ENCODE data around the gene GPER1. TPM values are rescaled to one million over a fixed set of nuclear protein-coding genes. Genes with fewer than 3 reads are reported as not detected.

Gene GPER1
- total and polyA plus RNA-seq, 4 donors = 2.9 to 23.1 (median 7.4) TPM

DNA sequence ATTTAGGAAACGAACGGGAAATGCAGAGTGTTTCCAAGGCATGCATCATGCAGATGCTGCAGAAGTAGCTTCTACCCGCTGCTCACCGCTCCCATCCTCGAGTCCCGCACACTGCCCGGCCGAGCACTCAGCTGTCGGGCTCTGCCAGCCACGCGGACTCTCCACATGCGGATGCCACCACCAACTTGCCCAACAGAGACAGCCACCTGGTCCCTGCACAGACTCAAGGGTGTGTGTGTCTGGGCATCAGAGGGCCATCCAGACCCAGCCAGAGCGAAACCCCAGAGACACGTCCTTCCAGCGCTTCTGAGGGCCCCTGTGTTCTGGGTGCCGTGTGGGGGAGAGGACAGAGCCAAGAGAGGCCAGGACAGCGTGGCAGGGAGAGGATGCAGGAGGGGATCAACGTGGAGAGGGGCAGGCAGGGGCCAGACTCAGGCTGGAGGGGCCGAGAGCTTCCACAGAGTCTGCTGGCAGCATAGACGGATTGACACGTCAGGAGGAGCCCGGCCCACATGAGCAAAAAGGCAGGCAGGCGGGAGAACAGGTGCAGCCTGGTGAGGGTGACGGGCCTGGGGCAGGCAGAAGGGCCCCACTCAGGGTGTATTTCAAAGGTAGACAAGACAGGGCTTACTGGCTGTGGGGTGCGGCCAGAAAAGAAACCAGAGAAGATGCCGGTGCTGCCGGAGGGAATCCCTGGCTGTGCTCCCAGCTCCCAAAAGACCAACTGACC, 18.3 kb downstream of the GPER1 start:
- no peak for DNase-seq (ENCODE audit: low spot score)
- no peaks in the 10 kb centered on the region for H3K27me3 ChIP-seq (ENCODE audit: control insufficient read depth in 4 of 4, insufficient read depth in 4 of 4, low read length in 3 of 4)
- H3K4me3 ChIP-seq (ENCODE audit: low read depth in 1 of 3, low read length in 3 of 3) = no peak overlapping the region
- no peak overlapping the region for H3K9ac ChIP-seq (ENCODE audit: low read depth in 1 of 2, low read length in 2 of 2)
- TF ChIP-seq, protein P1, sequence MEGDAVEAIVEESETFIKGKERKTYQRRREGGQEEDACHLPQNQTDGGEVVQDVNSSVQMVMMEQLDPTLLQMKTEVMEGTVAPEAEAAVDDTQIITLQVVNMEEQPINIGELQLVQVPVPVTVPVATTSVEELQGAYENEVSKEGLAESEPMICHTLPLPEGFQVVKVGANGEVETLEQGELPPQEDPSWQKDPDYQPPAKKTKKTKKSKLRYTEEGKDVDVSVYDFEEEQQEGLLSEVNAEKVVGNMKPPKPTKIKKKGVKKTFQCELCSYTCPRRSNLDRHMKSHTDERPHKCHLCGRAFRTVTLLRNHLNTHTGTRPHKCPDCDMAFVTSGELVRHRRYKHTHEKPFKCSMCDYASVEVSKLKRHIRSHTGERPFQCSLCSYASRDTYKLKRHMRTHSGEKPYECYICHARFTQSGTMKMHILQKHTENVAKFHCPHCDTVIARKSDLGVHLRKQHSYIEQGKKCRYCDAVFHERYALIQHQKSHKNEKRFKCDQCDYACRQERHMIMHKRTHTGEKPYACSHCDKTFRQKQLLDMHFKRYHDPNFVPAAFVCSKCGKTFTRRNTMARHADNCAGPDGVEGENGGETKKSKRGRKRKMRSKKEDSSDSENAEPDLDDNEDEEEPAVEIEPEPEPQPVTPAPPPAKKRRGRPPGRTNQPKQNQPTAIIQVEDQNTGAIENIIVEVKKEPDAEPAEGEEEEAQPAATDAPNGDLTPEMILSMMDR (IDR thresholded peaks at IDR 0.05; ENCODE audit: low read depth, low read length, missing input control) = no peak
- no peak for TF ChIP-seq FOXA2 (IDR thresholded peaks at IDR 0.05)
- no peak for TF ChIP-seq HNF4G (IDR thresholded peaks at IDR 0.05)
- TF ChIP-seq, protein P2, sequence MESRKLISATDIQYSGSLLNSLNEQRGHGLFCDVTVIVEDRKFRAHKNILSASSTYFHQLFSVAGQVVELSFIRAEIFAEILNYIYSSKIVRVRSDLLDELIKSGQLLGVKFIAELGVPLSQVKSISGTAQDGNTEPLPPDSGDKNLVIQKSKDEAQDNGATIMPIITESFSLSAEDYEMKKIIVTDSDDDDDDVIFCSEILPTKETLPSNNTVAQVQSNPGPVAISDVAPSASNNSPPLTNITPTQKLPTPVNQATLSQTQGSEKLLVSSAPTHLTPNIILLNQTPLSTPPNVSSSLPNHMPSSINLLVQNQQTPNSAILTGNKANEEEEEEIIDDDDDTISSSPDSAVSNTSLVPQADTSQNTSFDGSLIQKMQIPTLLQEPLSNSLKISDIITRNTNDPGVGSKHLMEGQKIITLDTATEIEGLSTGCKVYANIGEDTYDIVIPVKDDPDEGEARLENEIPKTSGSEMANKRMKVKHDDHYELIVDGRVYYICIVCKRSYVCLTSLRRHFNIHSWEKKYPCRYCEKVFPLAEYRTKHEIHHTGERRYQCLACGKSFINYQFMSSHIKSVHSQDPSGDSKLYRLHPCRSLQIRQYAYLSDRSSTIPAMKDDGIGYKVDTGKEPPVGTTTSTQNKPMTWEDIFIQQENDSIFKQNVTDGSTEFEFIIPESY (IDR thresholded peaks at IDR 0.05) = no peak
- no peak for TF ChIP-seq SP1 (IDR thresholded peaks at IDR 0.05)
- no peak for TF ChIP-seq FOXA1 (IDR thresholded peaks at IDR 0.05)
- no peak for TF ChIP-seq RAD21 (IDR thresholded peaks at IDR 0.05)
- TF ChIP-seq, protein P3, sequence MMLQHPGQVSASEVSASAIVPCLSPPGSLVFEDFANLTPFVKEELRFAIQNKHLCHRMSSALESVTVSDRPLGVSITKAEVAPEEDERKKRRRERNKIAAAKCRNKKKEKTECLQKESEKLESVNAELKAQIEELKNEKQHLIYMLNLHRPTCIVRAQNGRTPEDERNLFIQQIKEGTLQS (IDR thresholded peaks at IDR 0.05) = no peak
- TF ChIP-seq JUND (IDR thresholded peaks at IDR 0.05) = no peak
- TF ChIP-seq NR2F2 (IDR thresholded peaks at IDR 0.05) = no peak
- TF ChIP-seq YY1 (IDR thresholded peaks at IDR 0.05) = no peak
- no peak for TF ChIP-seq HNF4A (conservative IDR thresholded peaks at IDR 0.05)
- TF ChIP-seq GABPA (IDR thresholded peaks at IDR 0.05 in 1 of 2, conservative IDR thresholded peaks at IDR 0.05 in 1 of 2) = no peak
- TF ChIP-seq, protein P4, sequence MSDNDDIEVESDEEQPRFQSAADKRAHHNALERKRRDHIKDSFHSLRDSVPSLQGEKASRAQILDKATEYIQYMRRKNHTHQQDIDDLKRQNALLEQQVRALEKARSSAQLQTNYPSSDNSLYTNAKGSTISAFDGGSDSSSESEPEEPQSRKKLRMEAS (IDR thresholded peaks at IDR 0.05) = no peak
- TF ChIP-seq RXRA (IDR thresholded peaks at IDR 0.05) = no peak
- no peak for TF ChIP-seq TAF1 (conservative IDR thresholded peaks at IDR 0.05)
- TF ChIP-seq EGR1 (IDR thresholded peaks at IDR 0.05; ENCODE audit: low read depth in 2 of 2) = no peak
- TF ChIP-seq, protein P5, sequence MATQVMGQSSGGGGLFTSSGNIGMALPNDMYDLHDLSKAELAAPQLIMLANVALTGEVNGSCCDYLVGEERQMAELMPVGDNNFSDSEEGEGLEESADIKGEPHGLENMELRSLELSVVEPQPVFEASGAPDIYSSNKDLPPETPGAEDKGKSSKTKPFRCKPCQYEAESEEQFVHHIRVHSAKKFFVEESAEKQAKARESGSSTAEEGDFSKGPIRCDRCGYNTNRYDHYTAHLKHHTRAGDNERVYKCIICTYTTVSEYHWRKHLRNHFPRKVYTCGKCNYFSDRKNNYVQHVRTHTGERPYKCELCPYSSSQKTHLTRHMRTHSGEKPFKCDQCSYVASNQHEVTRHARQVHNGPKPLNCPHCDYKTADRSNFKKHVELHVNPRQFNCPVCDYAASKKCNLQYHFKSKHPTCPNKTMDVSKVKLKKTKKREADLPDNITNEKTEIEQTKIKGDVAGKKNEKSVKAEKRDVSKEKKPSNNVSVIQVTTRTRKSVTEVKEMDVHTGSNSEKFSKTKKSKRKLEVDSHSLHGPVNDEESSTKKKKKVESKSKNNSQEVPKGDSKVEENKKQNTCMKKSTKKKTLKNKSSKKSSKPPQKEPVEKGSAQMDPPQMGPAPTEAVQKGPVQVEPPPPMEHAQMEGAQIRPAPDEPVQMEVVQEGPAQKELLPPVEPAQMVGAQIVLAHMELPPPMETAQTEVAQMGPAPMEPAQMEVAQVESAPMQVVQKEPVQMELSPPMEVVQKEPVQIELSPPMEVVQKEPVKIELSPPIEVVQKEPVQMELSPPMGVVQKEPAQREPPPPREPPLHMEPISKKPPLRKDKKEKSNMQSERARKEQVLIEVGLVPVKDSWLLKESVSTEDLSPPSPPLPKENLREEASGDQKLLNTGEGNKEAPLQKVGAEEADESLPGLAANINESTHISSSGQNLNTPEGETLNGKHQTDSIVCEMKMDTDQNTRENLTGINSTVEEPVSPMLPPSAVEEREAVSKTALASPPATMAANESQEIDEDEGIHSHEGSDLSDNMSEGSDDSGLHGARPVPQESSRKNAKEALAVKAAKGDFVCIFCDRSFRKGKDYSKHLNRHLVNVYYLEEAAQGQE (IDR thresholded peaks at IDR 0.05) = no peak
- no peak overlapping the region for H3K27ac ChIP-seq (ENCODE audit: low read depth in 1 of 2, low read length in 2 of 2)
- H3K36me3 ChIP-seq (ENCODE audit: control insufficient read depth in 4 of 4, insufficient read depth in 3 of 4, low read depth in 1 of 4, low read length in 3 of 4) = no peaks in the 10 kb centered on the region
- no peaks in the 10 kb centered on the region for H3K9me3 ChIP-seq (ENCODE audit: control insufficient read depth in 4 of 4, low read length in 3 of 4)
- peaks cover 10 to 28% (median 18%) of the 10 kb centered on the region in 4 donors for H3K4me1 ChIP-seq (ENCODE audit: control insufficient read depth in 4 of 4, insufficient read depth in 4 of 4, low read length in 3 of 4)
- 92% methylated on average over 27 of the region's 27 CpGs for WGBS
